Measurements from ENCODE around the gene PACS2. TPM values are rescaled to one million over a fixed set of nuclear protein-coding genes. Genes with fewer than 3 reads are reported as not detected.
"Not testable (repeated sequence)": the region's sequence is repeated elsewhere in the genome, so short reads cannot be mapped to it uniquely, and the experiment has no call there.

Gene PACS2
- total and polyA plus RNA-seq, 4 donors = 69.2 to 177 (median 123) TPM

DNA sequence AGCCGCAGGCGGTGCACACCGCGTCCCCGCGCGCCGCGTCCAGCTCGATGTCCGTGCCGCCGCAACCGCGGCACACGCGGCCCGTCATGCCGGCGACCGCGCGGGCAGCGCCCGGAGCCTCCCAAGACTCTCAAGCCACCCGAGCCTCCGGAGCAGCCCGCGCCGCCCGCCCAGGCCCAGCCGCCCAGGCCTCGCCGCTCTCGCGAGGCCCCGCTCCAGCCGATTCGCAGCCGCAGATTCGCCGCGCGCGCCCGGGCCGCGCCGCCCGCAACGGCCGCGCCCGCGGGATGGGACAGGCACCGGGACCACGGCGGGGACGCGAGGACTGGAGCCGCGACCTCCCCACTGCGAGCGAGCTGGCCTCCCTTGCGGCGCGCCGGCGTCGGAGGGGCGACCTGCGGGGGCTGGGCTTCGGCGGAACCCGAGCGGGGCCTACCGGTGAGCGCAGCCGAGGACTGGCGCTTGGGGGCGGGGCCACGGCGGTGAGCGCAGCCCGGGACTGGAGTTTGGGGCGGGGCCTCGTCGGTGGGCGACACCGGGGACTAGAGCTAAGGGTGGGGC lies 13.9 kb upstream of the PACS2 start, which contains the start of gene BRF1:
Gene BRF1 (minus strand): TSS at position 460 of the 561 bp plus-strand sequence. CDS start 372 bp downstream, at position 88.
- H3K4me1 ChIP-seq (ENCODE audit: control insufficient read depth, insufficient read depth, low read length) = peaks cover 25% of the 10 kb centered on the region
- peak in 4 of 6 donors; percentile 78 to 97 (median 91) for DNase-seq (ENCODE audit: low read depth in 4 of 6, low spot score in 6 of 6)
- peaks cover 3% of the 10 kb centered on the region for H3K36me3 ChIP-seq (ENCODE audit: control insufficient read depth, insufficient read depth, low read length)
- H3K9me3 ChIP-seq (ENCODE audit: control insufficient read depth, insufficient read depth, low read length) = no peaks in the 10 kb centered on the region
- H3K27ac ChIP-seq (ENCODE audit: low read depth, low read length) = peak within 1 kb of the TSS; percentile 94
- peak within 1 kb of the TSS; percentile 72 for H3K4me3 ChIP-seq (ENCODE audit: low read depth, low read length)
- H3K27me3 ChIP-seq (ENCODE audit: control insufficient read depth, insufficient read depth, low read length) = no peaks in the 10 kb centered on the region
- 0% methylated on average over 90 of the region's 90 CpGs for WGBS (ENCODE audit: insufficient coverage)

DNA sequence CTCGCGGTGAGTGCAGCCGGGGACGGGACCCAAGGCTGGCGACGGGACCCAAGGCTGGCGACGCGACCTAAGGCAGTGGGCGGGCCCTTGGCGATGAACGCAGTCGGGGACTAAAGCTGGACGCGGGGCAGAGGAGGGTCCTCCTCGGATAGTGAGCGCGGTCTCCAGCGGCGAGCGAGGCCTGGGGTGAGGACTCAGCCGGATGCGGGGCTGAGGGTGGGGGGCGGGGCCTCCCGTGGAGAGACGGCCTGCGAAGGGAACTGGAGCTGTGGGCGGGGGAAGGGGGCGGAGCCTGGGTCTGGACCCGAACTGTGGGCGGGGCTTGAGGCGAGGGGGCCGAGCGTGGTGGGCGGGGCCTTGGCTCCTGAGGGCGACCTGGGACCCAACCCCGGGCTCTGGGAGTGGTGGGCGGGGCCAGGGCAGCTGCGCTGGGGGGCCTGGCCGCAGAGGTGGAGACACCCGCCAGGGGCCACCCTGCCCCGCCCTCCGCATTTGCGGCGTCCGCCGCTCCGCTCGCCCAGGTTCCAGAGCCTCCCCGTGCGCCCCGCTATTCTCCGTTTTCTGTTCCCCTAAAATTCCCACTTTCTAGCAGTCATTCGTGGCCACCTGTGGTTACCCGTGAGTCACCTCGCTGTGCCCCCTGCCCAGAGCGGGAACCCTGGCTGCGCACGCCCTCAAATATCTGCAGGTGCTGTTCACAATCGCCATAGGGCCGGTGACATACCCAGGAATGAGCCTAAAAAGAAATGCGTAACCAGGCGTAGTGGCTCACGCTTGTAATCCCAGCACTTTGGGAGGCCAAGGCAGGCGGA lies 13.2 kb upstream of the PACS2 start:
- Histone ChIP-seq H3K4me3 (ENCODE audit: low read depth, low read length) (peak overlapping the region; percentile 72), H3K27ac (ENCODE audit: low read depth, low read length) (peak overlapping the region; percentile 94), H3K4me1 (ENCODE audit: control insufficient read depth, insufficient read depth, low read length) (peaks cover 25% of the 10 kb centered on the region), H3K9me3 (ENCODE audit: control insufficient read depth, insufficient read depth, low read length) (no peaks in the 10 kb centered on the region), H3K27me3 (ENCODE audit: control insufficient read depth, insufficient read depth, low read length) (no peaks in the 10 kb centered on the region), H3K36me3 (ENCODE audit: control insufficient read depth, insufficient read depth, low read length) (peaks cover 6% of the 10 kb centered on the region)
- 1% methylated on average over 62 of the region's 65 CpGs for WGBS (ENCODE audit: insufficient coverage)
- peak in 5 of 6 donors; percentile 80 to 98 (median 88) for DNase-seq (ENCODE audit: low read depth in 4 of 6, low spot score in 6 of 6)

DNA sequence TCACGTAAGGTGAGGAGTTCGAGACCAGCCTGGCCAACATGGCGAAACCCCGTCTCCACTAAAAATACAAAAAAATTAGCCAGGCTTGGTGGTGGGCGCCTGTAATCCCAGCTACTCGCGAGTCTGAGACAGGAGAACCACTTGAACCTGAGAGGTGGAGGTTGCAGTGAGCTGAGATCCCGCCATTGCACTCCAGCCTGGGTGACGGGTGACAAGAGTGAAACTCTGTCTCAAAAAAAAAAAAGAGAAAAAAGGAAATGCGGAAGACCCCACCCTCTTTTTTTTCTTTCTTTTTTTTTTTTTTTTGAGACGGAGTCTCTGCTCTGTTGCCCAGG lies 12.7 kb upstream of the PACS2 start:
- H3K27me3 ChIP-seq (ENCODE audit: control insufficient read depth, insufficient read depth, low read length); H3K36me3 ChIP-seq (ENCODE audit: control insufficient read depth, insufficient read depth, low read length); H3K4me3 ChIP-seq (ENCODE audit: low read depth, low read length); H3K9me3 ChIP-seq (ENCODE audit: control insufficient read depth, insufficient read depth, low read length); H3K27ac ChIP-seq (ENCODE audit: low read depth, low read length); DNase-seq (ENCODE audit: low read depth in 4 of 6, low spot score in 6 of 6): not testable (repeated sequence)
- 31% methylated on average over 3 of the region's 11 CpGs for WGBS (ENCODE audit: insufficient coverage)
- peaks cover 25% of the 10 kb centered on the region for H3K4me1 ChIP-seq (ENCODE audit: control insufficient read depth, insufficient read depth, low read length)

DNA sequence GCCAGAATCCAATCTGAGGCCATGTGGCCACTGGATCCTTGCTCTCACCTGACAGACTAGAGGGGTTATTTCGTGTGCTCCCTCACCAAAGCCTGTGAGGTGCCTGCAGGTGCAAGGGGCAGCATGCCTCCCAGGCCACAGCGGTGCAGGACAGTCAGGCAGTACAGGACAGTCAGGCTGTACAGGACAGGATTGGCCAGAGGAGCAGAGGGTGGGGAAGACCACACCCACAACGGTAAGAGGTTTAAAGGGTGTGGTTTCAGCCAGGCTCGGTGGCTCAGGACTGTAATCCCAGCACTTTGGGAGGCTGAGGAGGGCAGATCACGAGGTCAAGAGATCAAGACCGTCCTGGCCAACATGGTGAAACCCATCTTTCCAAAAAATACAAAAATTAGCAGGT lies 10.6 kb upstream of the PACS2 start:
- no peak for DNase-seq (ENCODE audit: low read depth in 4 of 6, low spot score in 6 of 6)
- Histone ChIP-seq H3K4me3 (ENCODE audit: low read depth, low read length) (no peak overlapping the region), H3K27ac (ENCODE audit: low read depth, low read length) (no peak overlapping the region), H3K27me3 (ENCODE audit: control insufficient read depth, insufficient read depth, low read length) (no peaks in the 10 kb centered on the region), H3K9me3 (ENCODE audit: control insufficient read depth, insufficient read depth, low read length) (no peaks in the 10 kb centered on the region), H3K36me3 (ENCODE audit: control insufficient read depth, insufficient read depth, low read length) (peaks cover 8% of the 10 kb centered on the region), H3K4me1 (ENCODE audit: control insufficient read depth, insufficient read depth, low read length) (peaks cover 17% of the 10 kb centered on the region)
- WGBS (ENCODE audit: insufficient coverage) = 73% methylated on average over 4 of the region's 6 CpGs

DNA sequence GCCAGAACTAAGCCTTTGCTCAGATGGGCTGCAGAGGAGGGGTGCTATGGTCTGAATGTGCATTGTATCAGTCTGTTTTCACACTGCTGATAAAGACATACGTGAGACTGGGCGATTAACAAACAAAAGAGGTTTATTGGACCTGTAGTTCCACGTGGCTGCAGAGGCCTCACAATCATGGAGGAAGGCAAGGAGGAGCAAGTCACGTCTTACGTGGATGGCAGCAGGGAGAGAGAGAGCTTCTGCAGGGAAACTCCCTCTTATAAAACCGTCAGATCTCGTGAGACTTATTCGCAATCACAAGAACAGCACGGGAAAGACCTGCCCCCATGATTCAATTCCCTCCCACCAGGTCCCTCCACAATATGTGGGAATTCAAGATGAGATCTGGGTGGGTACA lies 10.0 kb upstream of the PACS2 start:
- Histone ChIP-seq H3K27me3 (ENCODE audit: control insufficient read depth, insufficient read depth, low read length) (no peaks in the 10 kb centered on the region), H3K4me1 (ENCODE audit: control insufficient read depth, insufficient read depth, low read length) (peaks cover 11% of the 10 kb centered on the region), H3K9me3 (ENCODE audit: control insufficient read depth, insufficient read depth, low read length) (no peaks in the 10 kb centered on the region), H3K4me3 (ENCODE audit: low read depth, low read length) (no peak overlapping the region), H3K36me3 (ENCODE audit: control insufficient read depth, insufficient read depth, low read length) (peaks cover 10% of the 10 kb centered on the region), H3K27ac (ENCODE audit: low read depth, low read length) (no peak overlapping the region)
- no peak for DNase-seq (ENCODE audit: low read depth in 4 of 6, low spot score in 6 of 6)
- 68% methylated on average over 5 of the region's 9 CpGs for WGBS (ENCODE audit: insufficient coverage)

DNA sequence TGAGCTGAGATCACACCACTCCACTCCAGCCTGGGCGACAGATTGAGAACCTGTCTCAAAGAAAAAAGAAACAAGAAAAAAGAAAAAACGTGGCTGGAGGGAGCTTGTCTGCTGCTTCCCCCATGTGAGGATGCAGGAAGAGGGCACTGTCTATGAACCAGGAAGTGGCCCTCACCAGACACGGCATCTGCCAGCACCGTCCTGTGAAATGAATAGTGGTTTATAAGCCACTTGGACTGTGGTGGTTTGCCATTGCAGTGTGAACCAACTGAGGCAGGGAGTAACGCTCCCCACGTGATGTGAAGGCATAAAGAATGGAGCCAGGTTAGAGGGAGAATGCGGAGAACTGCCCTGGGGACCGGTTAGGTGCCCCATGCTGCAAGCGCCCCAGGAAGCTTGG lies 9.2 kb upstream of the PACS2 start:
- no peaks in the 10 kb centered on the region for H3K27me3 ChIP-seq (ENCODE audit: control insufficient read depth, insufficient read depth, low read length)
- no peaks in the 10 kb centered on the region for H3K9me3 ChIP-seq (ENCODE audit: control insufficient read depth, insufficient read depth, low read length)
- H3K27ac ChIP-seq (ENCODE audit: low read depth, low read length) = no peak overlapping the region
- peaks cover 5% of the 10 kb centered on the region for H3K4me1 ChIP-seq (ENCODE audit: control insufficient read depth, insufficient read depth, low read length)
- H3K36me3 ChIP-seq (ENCODE audit: control insufficient read depth, insufficient read depth, low read length) = peaks cover 11% of the 10 kb centered on the region
- no peak for DNase-seq (ENCODE audit: low read depth in 4 of 6, low spot score in 6 of 6)
- WGBS (ENCODE audit: insufficient coverage) = 81% methylated on average over 9 of the region's 9 CpGs
- H3K4me3 ChIP-seq (ENCODE audit: low read depth, low read length) = no peak overlapping the region

DNA sequence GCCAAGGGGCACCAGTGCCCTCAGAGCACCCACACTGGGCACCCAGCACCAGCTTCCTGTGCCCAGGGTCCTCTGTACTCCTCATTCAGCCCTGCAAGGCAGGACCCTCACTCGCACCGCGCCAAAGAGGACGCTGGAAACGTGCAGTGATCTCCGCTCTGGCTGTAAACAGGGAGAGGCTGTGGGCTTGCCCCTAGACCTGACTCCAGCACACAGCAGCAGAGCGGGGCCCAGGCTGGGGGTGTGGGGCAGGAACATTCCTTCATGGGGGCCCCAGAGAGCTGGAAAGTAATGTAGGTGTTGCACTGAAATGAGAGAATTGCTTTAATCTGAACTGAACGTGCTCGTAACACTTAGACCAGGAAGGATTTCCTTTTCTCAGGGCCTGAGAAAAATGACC lies 8.8 kb upstream of the PACS2 start:
- no peak overlapping the region for H3K27ac ChIP-seq (ENCODE audit: low read depth, low read length)
- 73% methylated on average over 9 of the region's 9 CpGs for WGBS (ENCODE audit: insufficient coverage)
- H3K4me3 ChIP-seq (ENCODE audit: low read depth, low read length) = no peak overlapping the region
- H3K9me3 ChIP-seq (ENCODE audit: control insufficient read depth, insufficient read depth, low read length) = no peaks in the 10 kb centered on the region
- H3K36me3 ChIP-seq (ENCODE audit: control insufficient read depth, insufficient read depth, low read length) = peaks cover 11% of the 10 kb centered on the region
- no peak for DNase-seq (ENCODE audit: low read depth in 4 of 6, low spot score in 6 of 6)
- H3K27me3 ChIP-seq (ENCODE audit: control insufficient read depth, insufficient read depth, low read length) = no peaks in the 10 kb centered on the region
- peaks cover 5% of the 10 kb centered on the region for H3K4me1 ChIP-seq (ENCODE audit: control insufficient read depth, insufficient read depth, low read length)

DNA sequence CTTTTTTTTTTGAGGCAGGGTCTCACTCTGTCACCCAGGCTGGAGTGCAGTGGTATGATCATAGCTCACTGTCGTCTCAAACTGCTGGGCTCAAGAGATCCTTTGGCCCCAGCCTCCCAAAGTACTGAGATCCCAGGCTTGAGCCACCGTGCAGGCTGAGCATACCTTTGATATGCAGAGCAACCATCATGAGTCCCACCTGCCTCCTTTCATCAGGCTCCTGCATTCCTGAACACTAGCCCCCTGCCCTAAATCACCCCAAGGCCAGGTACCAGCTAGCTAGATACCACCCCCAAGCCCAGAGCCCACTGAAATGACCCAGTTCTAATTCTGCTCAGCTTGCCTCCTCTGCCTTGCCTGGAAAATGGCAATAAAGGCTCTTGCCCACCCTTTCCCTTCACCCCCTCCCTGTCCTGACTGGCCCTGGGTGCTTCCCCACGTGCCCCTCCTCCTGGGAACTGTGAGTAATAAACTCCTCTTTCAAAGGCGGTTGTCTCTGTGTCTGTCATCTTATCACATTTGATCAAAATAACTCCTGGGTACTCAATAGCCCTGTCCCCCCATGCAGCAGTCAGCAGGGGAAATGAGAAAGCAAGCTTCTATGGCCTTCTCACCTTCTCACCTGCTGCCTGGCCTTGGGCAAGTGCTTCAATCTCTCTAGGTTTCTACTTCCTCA lies 7.4 kb upstream of the PACS2 start:
- Histone ChIP-seq H3K27ac (ENCODE audit: low read depth, low read length) (no peak overlapping the region), H3K36me3 (ENCODE audit: control insufficient read depth, insufficient read depth, low read length) (peaks cover 13% of the 10 kb centered on the region), H3K4me1 (ENCODE audit: control insufficient read depth, insufficient read depth, low read length) (peaks cover 7% of the 10 kb centered on the region)

DNA sequence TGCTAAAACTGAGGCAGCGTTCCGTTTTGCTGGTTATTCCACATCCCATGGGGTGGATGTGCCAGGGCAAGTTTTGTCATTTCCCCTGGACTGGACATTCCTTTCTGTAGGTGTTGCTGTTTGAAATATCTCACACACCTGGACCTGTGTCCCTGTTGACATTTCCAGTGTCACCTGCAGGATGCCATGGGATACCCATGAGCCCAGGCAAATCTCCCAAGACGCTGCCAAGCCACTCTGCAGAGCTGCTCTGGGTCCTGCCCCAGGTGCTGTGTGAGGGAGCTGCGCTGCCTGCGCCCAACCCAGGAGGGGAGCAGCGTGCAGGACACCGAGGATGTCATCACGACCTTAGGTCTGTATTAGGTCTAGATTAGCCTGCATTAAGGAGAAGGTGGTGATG lies 5.2 kb upstream of the PACS2 start:
- no peaks in the 10 kb centered on the region for H3K27me3 ChIP-seq (ENCODE audit: control insufficient read depth, insufficient read depth, low read length)
- DNase-seq (ENCODE audit: low read depth in 4 of 6, low spot score in 6 of 6) = no peak
- no peak overlapping the region for H3K27ac ChIP-seq (ENCODE audit: low read depth, low read length)
- no peaks in the 10 kb centered on the region for H3K9me3 ChIP-seq (ENCODE audit: control insufficient read depth, insufficient read depth, low read length)
- H3K4me3 ChIP-seq (ENCODE audit: low read depth, low read length) = no peak overlapping the region
- peaks cover 11% of the 10 kb centered on the region for H3K36me3 ChIP-seq (ENCODE audit: control insufficient read depth, insufficient read depth, low read length)
- 95% methylated on average over 6 of the region's 8 CpGs for WGBS (ENCODE audit: insufficient coverage)
- peaks cover 25% of the 10 kb centered on the region for H3K4me1 ChIP-seq (ENCODE audit: control insufficient read depth, insufficient read depth, low read length)

More for the DNA sequence above, 7.4 kb upstream of the PACS2 start:
- Histone ChIP-seq H3K4me3 (ENCODE audit: low read depth, low read length) (no peak overlapping the region), H3K27me3 (ENCODE audit: control insufficient read depth, insufficient read depth, low read length) (no peaks in the 10 kb centered on the region), H3K9me3 (ENCODE audit: control insufficient read depth, insufficient read depth, low read length) (no peaks in the 10 kb centered on the region)
- no peak for DNase-seq (ENCODE audit: low read depth in 4 of 6, low spot score in 6 of 6)
- WGBS (ENCODE audit: insufficient coverage) = 42% methylated on average over 4 of the region's 4 CpGs
